Stimulated activated CD4-positive, alpha-beta T cell treated with anti-CD3 and anti-CD28 coated beads, Interleukin-1b, Interleukin-23, amount 100 ng/mL, for 1 hour (primary cell): Measurements from ENCODE around the gene FERMT3.
A peak's percentile ranks its signal among the peaks of the same experiment; 100 is the strongest.
"Not testable (repeated sequence)": the region's sequence is repeated elsewhere in the genome, so short reads cannot be mapped to it uniquely, and the experiment has no call there.

Source experiments
- DNase-seq, 2 donors: peaks; one replicate each; pipeline ENCODE4 v3.0.0-alpha.2; 2020; ENCODE audit warnings: low read depth in 2 of 2

Gene FERMT3

DNA sequence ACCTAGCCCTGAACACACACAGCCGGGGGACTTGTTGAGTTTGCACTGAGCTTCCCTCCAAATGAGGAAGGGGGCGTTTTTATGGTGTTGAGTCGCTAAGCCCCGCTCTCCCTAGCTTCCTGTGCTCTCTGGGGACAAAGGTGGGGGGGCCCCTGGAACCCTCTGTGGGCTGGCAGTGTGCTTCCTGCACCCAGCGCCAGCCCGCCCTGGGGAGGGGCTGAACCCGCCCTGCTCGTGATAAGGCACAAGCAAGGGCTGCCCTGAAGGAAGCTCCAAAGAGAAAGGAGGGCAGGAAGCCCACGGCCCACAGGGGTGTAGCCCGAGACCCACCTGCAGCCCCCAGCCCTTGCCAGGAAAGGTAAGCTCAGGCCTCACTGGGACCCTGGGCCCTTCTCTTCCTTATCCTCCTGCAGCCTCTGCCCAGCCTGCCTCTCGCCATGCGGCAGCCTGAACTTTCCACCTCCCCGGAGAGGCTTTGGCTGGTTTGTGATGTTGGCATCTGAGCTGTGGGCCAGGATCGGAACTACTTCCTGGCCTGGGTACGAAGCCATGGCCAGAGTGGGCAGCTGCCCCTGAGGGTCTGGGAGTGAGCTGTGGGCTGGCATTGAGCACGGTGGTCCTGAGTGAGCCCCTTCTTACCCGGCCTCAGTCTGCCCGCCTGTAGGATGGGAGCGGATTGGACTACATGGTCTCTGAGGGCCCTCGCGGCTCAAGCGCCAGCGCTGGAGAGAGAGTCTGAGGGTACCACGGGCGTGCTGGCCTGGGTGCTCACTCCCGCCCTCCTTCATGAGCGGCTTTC, at the start of gene FERMT3:
Gene FERMT3, plus strand, starts transcription at position 265 of the 799 bp plus-strand sequence. CDS start 644 bp downstream, outside the sequence.
- no peak for DNase-seq

DNA sequence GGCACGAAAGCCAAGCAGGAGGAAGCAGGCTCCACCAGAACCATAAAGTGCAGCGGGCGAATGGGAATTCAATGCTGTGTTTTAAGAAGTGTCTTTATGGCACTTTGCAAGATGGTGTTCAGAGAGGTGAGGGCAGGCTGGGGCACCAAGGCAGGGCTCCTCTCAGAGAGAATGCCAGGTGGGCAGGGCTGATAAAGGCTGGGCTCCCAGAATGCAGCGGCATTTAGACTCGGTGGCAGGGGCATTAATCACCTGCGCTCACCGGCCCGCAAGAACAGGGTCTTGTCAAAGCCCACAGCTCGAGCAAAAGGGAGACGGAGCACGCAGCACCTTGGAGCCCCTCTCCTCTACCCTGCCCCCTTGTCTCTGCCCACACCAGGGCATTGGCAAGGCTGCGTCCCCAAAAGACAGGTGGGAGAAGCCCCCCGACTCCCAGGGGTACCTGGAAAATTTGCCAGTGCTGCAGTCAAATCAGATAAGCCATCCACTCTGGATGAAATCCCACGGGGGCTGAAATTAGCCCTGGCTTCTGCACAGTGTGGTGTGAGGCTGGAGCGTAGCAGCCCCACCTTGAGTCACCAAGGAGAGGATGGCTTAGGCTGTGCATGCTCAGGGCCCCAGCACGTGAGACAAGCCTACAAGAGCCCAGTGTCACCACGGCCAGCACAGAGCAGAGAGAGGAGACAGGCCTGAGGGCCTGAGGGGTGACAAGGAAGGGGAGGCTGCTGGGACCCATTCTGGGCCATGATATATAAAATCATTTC, 48.7 kb upstream of the FERMT3 start:
- no peak for DNase-seq

DNA sequence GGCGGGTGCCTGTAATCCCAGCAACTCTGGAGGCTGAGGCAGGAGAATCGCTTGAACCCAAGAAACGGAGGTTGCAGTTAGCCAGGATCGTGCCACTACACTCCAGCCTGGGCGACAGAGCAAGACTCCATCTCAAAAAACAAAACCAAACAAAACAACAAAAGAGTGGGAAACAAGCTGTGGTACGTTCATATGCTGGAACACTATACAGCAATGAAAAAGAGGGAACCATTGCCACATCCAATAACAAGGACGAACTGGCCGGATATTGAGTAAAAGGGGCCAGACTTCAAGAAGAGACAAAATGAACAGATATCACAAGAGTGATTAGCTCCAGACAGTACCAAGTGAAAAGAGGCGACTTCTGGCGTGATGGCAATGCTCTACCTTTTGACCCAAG, 45.5 kb upstream of the FERMT3 start:
- no peak for DNase-seq

DNA sequence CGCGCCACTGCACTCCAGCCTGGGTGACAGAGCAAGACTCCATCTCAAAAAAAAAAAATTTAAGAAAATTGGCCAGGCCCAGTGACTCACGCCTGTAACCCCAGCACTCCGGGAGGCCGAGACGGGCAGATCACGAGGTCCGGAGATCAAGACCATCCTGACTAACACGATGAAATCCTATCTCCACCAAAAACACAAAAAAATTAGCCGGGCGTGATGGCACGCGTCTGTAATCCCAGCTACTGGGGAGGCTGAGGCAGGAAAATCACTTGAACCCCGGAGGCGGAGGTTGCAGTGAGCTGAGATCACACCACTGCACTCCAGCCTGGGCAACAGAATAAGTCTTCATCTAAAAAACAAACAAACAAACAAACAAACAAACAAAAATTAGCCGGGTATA, 43.8 kb upstream of the FERMT3 start:
- not testable (repeated sequence) for DNase-seq

DNA sequence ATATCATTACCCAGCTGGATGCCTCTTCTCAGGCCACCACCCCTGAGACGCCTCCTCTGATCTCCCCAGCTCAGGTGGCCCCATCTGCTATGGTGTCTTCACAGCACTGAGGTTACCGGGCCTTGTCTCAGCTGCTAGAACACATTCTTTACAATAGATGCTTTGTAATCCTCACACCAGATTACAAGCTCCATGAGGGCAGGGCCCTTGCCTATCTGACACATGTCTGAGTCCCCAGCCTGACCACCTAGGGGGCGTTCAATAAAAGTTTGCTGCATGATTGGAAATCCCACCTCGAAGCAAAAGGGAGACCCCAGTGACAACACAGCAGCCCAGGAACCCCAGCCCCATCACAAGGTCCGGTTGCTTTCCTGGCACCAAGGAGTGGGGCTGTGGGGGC, 42.6 kb upstream of the FERMT3 start:
- DNase-seq: no peak

DNA sequence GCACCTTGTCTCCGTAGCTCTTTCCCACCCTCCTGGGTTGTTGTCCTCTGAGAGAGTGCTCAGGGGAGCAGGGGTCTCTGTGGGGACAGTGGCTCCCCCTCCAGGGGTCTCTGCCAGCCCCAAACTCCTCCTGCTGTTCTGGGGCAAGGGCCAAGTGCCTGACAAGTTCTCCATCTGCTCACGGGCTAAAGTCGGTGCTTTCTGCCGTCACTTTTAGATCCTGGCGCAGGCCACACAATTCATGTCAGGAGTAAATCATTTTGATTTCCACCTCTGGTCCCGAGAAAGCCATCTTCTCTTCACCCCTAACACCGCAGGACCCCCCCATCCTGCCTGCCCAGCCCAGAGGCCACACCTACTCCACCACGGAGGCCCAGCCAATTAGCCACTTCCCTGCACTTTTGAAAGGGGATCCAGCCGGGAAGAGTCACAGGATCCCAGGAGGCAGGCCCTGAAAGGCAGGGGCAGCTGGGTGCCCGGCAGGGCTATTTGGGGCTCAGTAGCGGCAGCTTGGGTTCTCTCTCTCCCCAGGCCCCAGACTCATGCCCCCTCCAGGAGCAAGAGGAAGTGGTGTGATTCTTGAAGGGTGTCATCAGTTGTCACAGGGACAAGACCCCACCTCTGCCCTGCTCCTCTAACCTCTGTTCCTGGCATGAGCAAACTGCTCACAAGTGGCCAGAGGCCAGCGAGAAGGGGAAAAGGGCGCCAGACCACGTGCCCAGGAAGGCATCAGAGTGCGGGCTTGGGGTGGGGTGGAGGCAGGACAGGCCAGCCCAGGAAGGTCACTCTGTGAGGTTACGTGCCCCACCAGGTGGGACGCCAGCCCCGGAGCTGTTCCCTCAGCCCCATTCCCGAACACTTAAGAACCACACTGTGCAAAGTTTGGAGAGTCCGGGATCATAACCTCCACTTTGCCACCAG, 41.9 kb upstream of the FERMT3 start:
- DNase-seq: no peak

DNA sequence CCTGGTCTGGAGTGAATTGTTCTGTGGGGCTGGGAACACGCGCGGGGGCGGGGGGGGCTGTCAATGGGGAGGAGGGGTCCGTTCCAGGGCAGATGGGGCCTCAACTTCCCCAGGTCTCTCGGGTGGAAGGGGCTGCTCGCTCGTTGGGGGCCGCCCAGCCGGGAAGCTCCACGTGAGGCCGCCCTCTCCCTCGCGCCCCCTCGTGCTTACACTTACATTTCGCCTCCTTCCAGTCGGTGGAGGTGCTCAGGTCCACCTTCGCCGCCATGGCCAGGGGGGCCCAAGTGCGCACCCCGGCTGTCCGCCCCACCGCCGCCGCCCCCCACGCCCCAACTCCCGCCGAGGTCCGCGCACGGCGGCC, 41.1 kb upstream of the FERMT3 start:
- DNase-seq: no peak

DNA sequence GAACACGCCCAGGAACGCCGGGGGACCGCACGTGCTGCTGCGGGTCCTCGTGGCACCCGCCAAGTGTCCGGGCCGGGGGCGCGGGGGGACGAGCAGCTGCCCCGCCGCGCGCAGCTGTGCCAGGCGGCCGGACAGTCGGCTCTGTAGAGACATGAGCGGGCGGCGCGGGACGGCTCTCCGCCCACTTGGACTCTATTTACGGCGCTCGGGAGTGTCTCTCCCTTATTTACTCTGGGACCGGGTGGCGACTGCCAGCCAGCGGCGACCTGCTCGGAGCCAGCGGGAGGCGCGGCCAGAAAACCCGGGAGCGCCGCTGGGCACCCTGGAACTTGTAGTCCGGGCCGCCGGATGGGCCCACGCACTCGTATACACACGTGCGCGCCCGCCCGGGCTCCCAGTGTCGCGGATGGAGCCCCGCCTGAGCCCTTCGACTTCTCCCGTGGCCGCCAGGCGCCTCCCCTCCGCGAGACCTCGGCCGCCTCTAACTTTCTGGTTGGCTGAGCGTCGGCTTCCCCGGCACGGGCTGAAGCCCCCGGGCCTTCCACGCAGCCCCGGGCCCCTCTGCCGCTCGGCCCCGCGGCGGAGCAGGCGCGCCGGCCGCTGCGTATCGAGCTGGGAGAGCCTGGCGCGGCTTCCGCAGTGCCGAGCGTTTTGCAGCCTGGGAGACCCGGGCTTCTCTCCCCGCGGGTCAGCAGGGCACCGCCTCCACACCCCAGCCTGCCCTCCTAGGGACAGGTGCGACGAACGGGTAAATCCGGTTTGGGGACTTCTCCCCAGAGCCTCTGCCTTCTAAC, 40.5 kb upstream of the FERMT3 start, which contains the start of gene MACROD1:
Gene MACROD1, minus strand, starts transcription at position 272 of the 794 bp plus-strand sequence. Its CDS starts 119 bp downstream, at position 153.
- peak; percentile 38 to 71 for DNase-seq

DNA sequence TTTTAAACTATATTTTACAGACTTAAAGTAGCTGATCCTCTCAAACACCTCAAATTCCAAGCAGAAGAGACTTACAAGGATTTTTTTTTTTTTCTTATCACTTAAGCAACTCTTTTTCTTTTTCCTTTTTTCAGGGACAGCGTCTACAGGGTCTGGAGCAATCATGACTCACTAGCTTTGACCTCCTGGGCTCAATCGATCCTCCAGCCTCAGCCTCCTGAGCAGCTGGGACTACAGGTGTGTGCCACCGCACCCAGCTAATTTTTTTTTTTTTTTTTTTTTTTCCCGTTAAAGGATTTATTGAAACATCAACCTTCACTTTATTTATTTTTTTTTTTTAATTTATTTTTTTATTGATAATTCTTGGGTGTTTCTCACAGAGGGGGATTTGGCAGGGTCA, 36.1 kb upstream of the FERMT3 start:
- no peak for DNase-seq

DNA sequence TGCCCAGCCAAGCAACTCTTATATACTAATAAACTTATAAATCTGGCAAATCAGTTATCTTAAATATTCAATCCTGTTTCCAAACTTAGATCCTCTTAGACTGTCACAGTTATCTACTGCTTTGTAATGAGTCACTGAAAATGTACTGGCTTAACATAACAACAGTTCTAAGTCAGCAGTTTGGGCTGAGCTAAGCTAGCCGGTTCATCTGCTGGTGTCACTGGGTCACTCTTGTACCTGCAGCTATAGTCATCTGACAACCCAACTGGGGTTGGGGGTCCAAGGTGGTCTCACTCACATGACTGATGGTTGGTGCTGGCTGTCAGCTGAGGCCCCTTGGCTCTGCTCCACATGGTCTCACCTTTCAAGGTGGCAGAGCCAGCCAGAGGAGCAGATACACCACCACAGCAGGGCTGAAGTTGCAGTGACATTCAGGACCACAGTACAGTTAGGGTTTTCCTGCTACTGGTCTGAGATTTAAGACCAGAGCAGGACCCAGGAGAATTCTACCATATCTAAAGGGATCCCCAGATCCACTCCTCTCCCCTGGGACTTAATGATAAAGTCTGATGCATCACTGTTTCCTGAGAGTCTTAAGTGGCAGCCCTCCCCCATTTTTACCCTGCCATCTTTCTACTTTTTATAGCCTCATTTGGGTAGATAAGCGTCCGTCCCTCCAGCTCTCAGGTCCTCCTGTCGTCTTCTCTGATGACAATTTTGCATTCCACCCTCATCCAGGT, 32.7 kb upstream of the FERMT3 start:
- no peak for DNase-seq

DNA sequence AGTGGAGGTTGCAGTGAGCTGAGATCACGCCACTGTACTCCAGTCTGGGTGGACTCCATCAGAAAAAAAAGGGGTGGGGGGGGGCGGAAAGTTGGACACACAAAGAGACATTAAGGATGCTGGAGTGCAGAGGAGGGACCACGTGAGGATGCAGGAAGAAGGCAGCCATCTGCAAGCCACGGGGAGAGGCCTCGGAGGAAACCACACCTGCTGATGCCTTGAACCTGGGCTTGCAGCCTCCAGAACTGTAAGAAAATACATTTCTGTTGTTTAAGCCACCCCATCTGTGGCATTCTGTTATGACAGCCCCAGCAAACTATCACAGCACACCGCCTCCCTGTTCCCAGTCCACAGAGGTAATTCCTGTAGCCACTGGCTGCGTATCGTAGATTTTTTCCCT, 29.8 kb upstream of the FERMT3 start:
- DNase-seq: no peak

DNA sequence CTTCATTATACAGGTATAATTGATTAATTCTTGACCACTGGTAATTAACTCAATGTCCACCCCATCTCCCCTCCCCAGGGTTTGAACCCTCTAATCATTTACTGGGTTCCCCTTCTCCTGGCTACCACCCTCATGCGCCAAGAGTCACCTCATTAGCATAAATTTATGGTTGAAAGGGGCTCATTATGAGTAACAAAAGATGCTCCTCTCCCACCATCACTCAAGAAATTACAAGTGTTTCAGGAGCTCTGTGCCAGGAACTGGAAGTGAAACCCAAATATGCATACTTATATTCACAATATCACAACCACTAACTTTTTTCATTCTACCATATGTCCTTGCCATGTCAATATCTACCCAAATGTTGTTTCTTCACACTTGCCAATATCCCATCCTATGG, 28.3 kb upstream of the FERMT3 start:
- no peak for DNase-seq

DNA sequence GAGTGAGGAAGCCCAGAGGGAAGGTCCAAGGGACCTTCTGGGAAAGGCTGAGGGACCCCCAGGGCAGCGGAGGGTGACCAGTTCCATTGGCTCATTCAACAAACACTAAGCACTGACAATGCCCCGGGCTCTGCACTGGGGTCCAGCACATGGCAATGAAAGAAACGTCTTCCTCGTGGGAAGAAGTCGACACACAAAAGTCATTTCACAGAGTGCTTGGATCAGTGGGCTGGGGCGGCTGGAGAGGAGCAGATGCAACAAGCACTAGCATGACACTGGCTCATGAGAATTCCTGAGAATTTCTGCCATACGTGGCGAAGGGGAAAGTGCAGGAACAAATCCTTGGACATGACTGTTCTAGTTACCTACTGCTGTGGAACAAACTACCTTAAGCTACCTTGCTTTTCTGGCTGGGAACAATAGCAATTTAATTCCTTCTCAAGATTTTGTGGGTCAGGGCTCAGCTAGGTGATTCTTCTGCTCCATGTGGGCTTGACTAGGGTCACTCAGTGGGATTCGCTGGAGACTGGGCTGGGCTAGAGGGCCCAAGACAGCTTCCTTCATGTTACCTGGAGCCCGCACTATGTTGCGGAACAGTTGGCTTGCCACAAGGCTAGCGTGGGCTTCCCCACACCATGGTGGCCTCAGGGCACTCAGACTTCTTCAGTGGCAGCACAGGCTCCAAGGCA, 27.4 kb upstream of the FERMT3 start:
- no peak for DNase-seq

DNA sequence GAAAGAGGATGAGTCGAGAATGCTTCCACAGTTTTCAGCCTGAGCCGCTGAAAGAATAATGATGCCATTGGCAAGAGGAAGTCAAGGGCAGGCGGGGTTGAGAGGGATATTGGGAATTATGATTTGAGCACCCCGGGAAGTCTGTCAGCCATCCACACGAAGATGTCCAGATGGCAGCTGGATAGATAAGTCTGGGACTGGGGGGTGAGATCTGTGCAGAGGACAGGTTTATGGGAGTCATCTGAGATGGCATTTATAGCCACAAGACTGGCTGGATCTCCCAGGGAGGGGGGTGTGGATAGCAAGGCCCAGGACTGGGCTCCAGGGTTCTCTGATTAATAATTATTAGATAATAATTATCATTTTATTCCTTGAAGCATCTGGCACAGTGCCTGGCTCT, 25.6 kb upstream of the FERMT3 start:
- DNase-seq: no peak

DNA sequence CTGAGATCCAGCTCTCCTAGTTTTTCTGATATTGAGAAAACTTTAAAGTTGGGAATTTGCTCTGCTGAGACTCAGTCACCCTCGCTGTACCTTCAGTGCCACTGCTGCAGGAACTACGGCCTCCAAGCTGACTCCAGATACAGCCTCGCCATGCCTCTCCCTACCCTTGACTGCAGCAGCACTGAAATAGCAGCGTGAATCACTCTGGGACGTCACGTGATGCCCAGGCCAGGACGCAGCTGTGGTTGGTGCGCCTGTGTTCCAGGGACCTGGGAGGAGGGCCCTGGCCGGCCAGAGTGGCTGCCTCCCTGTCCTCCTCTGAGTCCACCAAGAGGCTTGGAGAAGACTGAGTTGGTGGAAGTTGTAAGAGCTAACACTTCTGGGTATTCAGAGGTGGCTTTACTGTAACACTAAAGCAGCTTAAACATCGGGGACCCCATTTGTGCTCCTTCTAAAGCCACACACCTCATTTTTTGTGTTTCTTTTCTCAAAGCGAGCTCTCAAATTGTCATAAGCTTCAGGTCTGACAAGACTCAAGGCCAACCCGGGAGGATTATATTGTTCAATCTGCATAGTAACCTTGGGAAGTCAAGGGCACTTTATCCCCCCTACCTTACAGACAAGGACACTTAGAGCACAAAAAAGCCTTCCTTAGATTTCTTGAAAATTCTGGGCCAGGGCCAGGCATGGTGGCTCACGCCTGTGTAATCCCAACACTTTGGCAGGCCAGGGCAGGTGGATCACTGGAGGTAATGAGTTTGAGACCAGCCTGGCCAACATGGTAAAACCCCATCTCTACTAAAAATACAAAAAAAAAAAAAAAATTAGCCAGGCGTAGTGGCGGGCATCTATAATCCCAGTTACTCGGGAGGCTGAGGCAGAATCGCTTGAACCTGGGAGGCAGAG, 24.8 kb upstream of the FERMT3 start:
- DNase-seq: no peak

DNA sequence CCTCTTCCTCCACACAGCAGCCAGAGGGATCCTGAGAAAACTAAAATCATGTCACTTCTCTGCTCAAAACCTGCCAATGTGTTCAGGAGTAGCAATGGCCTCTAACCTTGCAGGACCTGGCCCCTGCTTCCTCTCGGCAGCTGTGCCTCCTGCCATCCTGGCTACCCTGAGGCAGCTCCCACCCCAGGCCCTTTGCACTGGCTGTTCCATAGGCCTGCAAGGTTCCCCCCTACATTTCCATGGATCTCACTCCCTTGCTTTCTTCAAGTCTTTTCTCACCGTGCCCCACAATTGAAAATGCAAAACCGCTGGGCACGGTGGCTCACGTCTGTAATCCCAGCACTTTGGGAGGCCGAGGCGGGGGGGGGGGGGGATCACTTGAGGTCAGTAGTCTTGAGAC, 22.6 kb upstream of the FERMT3 start:
- no peak for DNase-seq

DNA sequence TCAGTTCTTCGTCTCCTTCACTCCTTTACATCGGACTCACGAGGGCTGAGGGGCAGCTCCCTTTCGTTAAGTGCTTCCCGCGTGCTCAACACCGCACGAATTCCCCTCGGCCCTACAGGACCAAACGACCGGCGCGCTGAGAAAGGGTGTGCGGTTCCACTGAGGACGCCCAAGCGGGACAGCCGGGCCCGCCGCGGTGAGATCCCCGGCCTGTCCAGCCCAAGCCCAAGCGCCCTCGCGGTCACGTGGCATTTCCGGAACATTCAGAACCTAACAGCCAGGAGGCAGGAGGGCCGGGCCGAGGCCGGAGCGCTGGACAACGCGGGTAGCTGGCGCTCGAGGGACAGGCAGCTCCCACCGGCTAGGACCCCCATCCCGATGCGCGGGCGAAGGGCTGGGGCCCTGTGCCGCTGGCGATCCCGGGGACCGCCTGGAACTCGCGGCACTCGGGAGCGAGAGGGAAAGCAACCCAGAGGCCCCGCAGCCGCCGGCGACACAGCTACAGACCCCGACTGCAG, 21.3 kb upstream of the FERMT3 start:
- DNase-seq: no peak

DNA sequence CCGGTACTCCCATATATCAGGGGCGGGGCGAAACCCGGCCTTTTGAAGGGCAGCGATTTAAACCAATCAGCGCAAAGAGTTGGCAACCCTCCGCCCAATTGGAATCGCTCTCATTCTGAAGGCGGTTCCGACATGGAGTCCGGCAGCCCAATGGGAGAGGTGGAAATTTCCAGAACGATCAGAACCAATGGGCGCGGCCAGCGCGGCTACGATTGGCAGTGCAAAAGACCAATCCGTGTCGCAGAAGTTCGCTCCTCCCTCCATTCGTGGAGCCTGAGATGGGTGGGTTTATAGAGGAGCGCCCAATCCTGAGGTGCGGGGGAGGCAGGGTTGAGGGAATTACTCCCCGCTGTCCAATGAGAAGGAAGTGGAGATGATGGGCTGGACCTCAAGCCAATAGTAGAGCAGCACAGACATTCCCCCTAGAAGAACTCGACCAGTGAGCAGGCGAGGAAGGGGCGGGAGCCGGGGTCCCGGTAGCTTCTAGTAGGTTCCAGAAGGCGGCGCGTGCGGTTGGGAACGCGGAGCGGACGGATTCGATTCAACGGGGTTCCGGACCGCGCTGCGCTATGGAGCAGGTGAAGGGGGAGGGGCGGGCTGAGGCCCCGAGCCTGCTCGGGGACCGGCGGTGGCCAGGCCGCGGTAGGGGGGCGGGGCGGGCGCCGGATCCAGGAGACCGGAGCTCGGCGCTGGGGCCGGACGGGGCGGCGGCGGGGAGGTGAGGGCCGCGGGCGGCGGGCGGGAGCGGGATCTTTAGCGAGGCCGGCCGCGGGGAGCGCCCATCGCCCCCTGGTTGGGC, 20.6 kb upstream of the FERMT3 start, which contains the start of gene STIP1:
Gene STIP1, plus strand, starts transcription at position 479 of the 799 bp plus-strand sequence. Its CDS starts 91 bp downstream, at position 570.
- DNase-seq: peak; percentile 91 to 98
